Fibroblast of skin of back (primary cell): ENCODE results near the gene AUTS2.
"Not testable (repeated sequence)": the region's sequence is repeated elsewhere in the genome, so short reads cannot be mapped to it uniquely, and the experiment has no call there.

Source experiments
- DNase-seq: peaks from one replicate; pipeline ENCODE4 v3.0.0-alpha.2; 2013

The AUTS2 gene

DNA sequence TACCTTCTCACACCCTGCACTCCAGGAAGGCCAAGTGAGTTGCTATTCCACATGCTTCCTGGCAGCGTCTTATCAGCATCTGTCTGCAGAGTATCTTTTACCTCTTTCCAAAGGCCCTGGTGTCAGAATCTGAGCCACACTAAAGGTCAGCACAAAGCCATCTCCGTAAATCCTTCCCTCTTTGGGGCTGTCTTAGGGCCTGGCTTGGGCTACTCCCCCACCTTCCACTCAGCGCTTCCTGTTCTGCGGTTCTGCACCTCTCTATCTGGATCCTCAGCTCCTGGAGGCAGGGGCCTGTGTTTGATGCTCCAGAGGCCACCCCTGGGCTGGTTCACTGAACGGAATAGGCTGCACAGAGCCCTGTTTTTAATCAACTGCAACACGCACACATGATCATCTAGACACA, 1198.8 kb downstream of the AUTS2 start:
- no peak for DNase-seq

DNA sequence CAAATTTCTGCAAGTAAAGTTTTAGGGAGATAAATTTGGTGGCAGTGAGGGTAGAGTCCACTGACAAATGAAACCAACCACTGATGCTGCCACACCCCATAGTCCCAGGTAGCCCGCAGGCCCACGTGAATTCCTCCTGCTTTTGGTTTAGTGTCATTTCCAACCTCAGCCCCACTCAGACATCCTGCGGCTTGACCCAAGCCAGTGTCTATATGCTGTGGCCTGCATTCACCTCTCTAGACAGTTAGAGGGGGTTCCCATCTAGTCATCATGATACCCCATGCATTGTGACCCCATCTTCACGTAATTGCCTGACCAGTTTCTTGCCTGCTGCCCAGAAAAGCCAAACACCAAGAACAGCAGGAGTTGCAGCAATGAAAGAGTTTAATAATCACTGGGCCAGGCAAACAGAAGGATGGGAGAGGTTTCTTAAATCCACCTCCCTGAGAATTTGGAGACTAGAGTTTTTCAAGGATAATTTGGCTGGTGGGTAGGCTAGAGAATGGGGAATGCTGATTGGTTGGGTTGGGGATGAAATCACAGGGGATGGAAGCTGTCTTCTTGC, 1201.6 kb downstream of the AUTS2 start:
- DNase-seq = no peak

DNA sequence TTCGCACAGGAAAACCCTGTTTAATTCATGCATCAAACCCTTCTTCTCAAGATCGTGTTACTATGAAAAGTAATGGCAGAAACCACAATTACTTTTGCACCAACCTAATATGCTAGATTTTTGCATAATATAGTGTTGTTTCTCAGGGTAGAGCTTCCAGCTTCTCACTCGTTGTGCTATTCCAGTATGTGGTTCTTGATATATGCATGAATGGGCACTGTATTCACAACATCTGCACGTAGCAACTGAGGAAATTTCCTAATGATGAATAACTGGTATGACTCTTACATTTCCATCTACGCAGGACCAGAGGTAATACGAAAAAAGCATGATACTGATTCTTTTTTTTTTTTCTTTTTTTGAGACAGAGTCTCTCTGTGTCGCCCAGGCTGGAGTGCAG, 1207.1 kb downstream of the AUTS2 start:
- no peak for DNase-seq

DNA sequence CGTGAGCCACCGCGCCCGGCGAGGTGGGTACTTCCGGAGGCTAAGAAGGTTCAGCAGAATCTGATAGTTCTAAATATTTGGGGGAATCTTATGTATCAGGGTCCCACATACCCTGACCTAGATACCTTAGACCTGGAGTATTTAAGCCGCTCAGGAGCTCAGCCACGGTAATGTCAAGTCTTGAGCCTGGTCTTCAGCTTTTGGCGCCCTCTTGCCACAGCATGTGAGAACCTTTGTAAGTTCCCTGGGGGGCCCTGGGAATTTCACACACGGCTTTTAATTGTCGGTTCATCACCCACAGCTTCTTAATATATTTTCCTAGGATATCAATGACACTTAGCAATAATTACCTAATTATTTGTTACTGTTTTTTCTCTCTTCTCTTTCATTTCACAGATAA, 1209.4 kb downstream of the AUTS2 start:
- DNase-seq = no peak

DNA sequence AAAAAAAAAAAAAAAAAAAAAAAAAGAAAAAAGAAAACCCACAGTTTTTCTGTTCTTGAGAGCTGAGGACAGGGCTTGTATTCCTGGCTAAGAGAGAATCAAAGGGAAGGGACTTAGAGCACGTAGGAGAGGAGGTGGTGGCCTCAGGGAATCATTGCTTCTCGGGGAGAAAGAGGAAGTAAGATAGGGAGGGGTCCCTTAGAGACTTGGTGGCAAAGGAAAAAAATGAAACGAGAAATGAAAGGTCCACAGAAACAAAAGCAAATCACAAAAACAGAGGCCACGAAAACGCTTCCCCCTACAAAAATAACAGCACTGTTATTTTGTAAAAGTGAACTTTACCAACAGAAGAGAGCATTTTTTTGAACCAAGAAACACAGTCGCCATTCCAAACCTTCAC, 1210.6 kb downstream of the AUTS2 start:
- DNase-seq = no peak

DNA sequence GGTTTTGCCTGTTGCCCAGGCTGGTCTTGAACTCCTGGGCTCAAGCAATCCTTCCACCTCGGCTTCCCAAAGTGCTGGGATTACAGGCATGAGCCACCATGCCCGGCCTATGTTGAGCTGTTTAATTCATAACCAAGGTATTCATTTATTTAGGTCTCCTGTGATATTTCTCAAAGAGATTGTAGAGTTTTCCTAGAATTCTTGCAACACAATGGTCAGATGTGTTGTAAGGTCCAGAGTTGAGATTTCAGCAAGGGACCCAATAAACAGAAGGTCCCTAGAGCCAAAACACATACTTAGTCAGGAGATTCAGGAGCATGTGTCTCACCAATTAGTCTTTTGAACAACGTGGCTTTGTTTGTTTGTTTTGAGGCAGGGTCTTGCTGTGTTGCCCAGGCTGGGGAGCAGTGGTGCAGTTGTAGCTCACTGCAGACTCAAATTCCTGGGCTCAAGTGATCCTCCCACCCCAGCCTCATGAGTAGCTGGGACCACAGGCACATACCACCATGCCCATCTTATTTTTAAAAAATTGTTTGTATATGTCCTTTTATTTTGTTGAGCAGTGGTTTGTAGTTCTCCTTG, 1212.4 kb downstream of the AUTS2 start:
- no peak for DNase-seq

DNA sequence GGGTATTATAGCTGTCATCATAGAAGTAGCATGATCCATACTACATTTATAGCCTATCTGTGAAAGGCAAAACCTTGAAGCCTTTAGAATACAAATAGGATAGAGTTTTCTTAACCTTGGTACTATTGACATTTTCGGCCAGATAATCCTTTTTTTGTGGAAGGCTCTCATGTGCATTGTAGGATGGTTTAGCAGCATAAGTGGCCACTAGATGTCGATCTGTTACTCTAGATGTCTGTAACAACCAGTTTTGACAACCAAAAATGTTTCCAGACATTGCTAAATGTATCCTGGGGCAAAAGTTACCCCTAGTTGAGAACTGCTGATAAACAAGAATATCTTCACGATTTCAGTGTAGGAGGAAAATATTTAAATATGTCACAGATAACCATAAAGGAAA, 1214.2 kb downstream of the AUTS2 start:
- no peak for DNase-seq

DNA sequence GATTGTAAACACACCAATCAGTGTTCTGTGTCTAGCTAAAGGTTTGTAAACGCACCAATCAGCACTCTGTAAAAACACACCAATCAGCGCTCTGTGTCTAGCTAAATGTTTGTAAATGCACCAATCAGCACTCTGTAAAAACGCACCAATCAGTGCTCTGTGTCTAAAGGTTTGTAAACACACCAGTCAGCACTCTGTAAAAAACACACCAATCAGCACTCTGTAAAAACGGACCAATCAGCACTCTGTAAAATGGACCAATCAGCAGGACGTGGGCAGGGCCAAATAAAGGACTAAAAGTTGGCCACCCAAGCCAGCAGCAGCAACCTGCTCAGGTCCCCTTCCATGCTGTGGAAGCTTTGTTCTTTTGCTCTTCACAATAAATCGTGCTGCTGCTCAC, 1224.2 kb downstream of the AUTS2 start:
- DNase-seq = not testable (repeated sequence)

DNA sequence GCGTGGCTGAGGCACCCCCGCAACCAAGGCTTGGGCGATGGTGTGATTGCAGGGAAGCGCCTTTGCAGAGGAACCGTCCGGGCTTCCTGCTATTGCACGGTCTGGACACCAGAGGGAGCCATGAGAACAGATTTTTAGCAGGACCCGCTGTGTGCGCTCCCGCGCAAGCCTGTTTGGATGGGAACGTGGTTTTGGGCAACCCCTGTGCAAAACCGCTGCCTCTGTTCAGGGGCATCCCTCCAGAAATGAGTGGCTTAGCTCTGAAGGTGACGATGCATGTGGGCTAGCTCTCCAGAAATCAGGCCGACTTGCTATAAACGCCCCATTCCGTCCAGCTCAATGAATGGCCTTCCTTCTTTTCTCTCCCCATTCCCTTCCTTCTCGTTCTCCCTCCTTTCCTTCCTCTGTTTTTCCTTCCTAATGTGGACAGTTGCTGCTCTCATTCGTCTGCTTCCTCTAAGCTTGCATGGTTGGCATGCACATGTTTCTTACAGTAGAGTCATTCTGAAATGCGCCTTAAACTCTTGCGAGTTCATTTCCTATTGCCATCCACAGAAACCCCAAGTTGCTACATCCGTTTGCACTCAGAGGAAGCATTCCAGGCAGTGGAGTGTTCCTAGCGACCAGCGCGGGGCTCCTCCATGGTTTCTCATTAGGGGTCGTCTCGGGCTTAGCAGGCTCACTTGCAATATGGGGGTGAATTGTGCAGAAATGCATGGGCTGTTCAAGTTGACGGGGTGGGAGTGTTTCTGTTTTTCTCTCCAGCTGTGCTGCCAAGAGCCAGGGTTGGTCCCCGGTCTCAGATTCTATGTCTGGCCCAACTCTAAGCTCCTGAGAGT, 1231.2 kb downstream of the AUTS2 start:
- DNase-seq = peak; percentile 58

DNA sequence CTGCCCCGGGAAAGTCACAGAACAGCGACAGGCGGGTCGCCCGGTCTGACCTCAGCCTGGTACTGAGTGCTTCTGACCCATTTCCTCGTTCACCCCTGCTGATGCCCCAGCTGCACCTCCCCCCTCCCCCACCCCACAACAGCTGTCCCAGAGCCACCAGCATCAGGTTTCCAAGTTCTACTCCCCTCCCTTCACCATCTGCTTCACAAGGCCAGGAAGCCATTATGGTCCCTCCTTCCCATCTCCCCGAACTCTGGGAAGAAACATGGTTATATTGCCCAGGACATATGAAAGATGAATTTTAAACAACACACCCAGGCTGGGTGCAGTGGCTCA, 1231.8 kb downstream of the AUTS2 start:
- no peak for DNase-seq

DNA sequence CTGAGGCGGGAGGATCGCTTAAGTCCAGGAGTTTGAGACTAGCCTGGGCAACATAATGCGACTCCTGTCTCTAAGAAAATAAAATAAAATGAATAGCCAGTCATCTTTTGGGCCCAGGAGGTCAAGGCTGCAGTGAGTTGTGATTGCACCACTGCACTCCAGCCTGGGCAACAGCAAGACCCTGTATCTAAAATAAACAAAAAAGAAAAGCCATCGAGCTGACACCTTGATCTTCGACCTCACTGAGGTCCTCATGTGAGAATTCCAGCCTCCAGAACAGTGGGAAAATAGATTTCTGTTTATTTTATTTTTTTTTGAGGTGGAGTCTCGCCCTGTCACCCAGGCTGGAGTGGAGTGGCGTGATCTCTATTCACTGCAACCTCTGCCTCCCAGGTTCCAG, 1232.2 kb downstream of the AUTS2 start:
- no peak for DNase-seq

DNA sequence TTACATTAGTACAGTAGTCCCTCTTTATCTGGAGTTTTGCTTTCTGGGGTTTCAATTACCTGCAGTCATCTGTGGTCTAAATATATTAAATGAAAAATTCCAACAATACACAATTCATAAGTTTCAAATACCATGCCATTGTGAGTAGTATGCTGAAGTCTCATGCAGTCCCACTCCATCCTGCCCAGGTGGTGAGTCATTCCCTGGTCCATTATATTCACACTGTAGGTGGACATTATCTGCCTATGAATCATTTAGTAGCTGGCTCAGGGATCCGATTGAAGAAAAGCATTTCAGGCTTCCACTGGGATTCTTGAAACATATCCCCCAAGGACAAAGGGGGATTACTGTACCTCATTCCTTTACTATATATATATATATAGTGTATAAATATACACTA, 1235.5 kb downstream of the AUTS2 start:
- DNase-seq = peak; percentile 94

DNA sequence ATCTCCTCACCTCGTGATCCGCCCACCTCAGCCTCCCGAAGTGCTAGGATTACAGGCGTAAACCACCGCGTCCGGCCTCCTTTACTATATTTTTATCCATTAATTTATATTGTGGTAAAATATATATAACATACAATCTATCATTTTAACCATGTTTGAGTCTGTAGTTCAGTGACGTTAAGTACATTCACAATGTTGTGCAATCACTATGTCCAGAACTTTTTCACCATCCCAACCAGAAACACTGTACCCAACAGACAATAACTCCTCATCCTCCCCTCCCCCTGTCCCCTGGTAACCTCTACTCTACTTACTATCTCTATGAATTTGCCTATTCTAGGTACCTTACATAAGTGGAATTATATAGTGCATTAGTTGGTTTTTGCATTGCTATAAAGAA, 1236.1 kb downstream of the AUTS2 start:
- DNase-seq = no peak

DNA sequence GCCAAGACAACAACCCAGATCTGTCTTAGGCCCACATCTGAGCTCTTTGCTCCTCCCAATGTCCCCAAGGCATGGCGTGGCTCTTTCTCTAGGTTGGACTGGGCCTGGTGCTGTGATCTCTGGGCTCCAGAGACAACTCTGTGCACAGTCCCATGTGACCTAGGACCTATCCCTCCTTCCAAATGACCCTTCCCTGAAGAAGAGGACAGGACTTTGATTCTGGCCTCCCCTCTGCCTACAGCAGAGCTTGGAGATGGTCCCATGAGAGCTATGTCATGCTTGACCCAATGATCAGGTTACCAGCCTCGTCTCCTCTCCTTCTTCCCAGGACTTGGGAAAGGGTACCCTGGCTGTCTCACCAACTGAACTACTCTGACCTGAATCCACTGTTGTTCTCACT, 1237.4 kb downstream of the AUTS2 start:
- DNase-seq = no peak

DNA sequence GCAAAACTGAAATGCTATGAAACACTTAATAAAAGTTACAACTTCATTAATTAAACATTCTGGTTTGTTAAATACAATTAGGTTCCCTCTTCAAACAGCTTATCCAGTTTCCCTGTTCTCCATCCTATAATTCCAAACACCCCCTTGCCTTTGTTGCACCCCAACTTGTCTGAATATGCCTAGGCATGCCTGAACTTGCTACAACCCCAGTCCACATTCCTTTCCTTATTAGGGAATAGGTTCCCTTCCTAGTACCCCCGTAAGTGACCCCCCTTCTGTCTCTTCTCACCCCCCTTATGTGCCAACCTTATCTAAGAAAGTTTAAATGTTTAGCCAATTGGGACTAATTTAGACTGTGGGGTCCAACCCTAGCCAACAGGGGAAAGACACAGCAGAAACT, 1238.0 kb downstream of the AUTS2 start:
- DNase-seq = no peak

DNA sequence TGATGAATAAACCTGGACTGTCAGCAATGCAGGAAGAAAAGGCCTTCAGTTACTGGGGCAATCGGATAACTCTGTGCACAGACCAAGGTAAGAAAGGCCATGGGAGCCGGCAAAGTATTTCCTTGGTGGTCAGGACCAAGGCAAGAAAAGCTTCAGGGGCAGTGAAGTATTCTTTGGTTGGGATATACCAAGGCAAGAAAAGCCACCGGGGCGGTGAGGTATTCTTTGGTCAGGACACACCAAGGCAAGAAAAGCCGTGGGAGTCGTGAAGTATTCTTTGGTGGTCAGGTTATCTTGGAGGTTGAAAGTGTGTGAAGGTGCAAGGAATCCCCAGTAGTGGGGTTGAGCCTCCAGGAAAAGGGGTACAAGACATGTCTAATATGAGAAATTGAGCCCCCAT, 1238.7 kb downstream of the AUTS2 start:
- DNase-seq = no peak

DNA sequence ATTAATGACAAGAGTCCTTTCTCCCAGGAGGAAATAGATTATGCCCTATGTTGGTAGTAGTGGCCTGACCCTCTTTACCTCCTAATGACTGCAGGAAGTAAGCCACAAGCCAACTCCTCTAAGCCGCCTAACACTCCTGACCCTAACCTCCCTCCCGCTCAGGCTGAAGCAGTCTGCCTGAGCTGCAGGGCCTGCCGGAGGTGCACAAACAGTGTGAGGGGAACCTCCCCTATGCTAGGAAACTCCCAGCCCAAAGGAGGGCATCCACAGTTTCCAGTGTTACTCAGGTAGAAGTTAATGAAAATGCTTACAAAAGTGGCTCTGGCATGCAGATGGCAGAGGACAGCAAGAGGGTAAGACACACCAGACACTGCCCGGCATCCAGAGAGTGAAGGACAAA, 1239.3 kb downstream of the AUTS2 start:
- DNase-seq = no peak

DNA sequence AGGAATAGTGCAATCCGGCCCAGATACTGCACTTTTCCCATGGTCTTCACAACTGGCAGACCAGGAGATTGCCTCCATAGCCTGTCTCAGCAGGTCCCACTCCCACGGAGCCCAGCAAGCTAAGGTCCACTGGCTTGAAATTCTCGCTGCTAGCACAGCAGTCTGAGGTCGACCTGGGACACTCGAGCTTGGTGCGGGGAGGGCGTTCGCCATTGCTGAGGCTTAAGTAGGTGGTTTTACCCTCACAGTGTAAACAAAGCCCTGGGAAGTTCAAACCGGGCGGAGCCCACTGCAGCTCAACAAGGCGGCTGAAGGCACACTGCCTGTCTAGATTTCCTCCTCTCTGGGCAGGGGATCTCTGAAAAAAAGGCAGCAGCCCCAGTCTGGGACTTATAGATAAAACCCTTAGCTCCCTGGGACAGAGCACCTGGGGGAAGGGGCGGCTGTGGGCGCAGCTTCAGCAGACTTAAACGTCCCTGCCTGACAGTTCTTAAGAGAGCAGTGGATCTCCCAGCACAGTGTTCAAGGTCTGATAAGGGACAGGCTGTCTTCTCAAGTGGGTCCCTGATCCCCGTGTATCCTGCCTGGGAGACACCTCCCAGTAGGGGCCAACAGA, 1240.1 kb downstream of the AUTS2 start:
- DNase-seq = no peak
